NCI-H128 (cell line): ENCODE data around the gene KIAA1671.
"Not testable (repeated sequence)": the region's sequence is repeated elsewhere in the genome, so short reads cannot be mapped to it uniquely, and the experiment has no call there.

ENCODE experiments used
- DNase-seq: peaks from one replicate; lab custom pipeline; 2025; ENCODE audit not compliant: unreplicated experiment; lab: John Stamatoyannopoulos, UW

The KIAA1671 gene

DNA sequence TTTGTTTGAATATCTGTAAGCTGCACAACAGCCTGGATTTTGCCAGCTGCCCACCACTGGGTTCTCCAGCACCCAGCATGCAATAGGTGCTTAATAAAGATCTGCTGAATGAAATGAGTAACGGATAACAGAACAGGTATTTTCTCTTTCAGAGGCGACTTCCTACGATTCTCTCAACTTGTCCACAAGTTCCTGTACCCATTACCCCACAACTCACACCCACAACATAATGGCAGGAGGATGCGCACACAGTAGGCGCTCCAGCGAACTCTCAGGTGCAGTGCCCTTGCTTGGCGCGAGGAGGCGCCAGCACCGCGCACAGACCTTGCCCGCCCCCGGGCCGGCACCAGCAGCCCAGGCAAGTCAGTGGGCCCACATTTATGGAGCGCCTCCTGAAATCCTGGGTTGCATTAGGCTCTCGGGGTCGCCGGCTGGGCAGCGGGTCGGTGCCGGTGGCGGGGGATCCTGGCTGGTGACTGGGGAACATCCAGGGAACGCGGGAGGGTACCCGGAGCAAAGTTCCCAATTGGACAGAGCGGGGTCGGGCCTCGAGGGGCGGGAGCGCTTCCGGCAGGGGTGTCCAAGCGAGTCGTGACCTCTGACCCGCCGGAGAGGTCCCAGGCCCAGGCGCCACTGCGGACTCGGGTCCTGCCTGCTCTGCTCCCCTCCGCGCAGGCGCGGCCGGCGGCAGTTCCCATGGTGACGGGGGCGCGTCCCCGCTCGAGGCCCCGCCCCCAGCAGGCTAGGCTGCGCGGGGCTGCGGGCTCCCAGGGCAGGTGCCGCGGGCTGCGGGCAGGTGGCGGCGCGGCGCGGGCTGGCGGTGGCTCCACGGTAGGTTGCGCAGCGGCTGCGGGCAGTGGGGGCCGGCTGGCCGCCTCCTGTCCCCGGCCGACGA is at the start of gene KIAA1671:
KIAA1671 (plus strand) TSS at position 775 of the 895 bp plus-strand sequence. CDS start 75,284 bp downstream, outside the sequence.
- peak; percentile 20 for DNase-seq

DNA sequence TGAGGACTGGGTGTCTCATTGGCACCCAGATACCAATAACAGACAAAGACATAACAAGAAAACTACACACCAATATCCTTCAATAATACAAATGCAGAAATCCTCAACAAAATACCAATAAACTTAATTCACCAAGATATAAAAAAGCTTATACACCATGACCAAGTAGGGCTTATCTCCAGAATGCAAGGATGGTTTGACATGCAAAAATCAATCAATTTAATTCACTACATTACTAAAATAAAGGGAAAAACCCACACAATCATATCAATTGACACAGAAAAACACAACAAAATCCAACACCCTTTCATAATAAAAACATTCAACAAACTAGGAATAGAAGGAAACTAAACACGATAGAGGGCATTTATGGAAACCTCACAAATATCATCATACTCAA is 46.6 kb upstream of the KIAA1671 start:
- no peak for DNase-seq

GRCh38 chr22:24907101-24907500 is 45.4 kb upstream of the KIAA1671 start:
- not testable (repeated sequence) for DNase-seq

DNA sequence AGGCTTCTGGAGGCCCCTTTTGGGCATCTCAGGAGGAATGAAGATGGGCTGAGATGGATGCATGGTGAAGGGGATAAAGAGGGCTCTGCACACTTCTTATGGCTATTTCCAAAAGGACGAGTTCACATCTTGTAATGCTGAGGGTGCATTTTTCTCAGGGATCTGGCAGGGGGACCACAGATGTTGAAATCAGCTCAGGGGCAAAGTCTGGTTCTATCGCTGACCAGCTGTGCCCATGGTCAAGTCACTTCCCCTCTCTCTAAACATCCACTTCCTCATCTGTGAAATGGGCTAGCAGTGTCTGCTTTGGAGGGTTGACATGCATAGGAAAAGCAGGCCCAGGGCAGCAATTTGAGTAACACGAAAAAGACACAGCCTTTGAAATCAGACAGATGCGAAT is 32.5 kb upstream of the KIAA1671 start:
- no peak for DNase-seq

- no peak for DNase-seq
These were observed 26.7 kb upstream of the KIAA1671 start for GRCh38 chr22:24925586-24926427.

DNA sequence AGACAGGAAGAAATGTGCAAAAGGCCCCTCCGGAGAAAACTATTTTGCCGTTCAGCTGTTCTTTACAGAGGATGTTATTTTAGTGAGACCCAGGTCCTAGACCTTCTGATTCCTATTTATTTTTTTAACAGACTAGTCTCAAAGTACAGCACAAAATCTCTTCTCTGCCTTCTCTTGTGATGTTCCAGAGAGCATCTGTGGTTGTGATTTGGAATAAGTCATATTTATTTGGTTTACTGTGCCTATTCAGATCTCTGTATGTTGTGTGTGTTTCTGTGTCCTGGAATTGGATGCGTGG is 26.1 kb upstream of the KIAA1671 start:
- DNase-seq = no peak

GRCh38 chr22:24926849-24927579 is 25.5 kb upstream of the KIAA1671 start:
- no peak for DNase-seq

DNA sequence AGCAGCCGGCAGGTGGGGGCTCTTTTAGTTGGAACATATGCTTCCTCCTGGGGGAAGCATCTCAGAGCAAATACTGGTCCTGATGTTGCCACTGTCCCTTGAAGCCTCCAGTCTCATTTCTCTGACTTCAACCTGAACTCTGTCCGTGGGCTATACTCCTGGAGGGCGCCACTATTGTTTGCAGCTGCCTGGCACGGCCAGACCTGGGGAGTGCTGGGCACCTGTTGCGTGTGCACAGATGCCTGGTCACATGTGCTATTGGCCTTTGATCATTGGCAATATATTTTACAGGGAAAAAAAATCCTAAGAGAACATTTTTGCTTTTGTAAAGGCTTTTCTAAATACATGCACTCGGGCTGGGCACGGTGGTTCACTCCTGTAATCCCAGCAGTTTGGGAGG is 24.2 kb upstream of the KIAA1671 start:
- no peak for DNase-seq

GRCh38 chr22:24930678-24931077 is 21.8 kb upstream of the KIAA1671 start:
- DNase-seq = no peak

GRCh38 chr22:24935771-24936483 is 16.6 kb upstream of the KIAA1671 start:
- no peak for DNase-seq

DNA sequence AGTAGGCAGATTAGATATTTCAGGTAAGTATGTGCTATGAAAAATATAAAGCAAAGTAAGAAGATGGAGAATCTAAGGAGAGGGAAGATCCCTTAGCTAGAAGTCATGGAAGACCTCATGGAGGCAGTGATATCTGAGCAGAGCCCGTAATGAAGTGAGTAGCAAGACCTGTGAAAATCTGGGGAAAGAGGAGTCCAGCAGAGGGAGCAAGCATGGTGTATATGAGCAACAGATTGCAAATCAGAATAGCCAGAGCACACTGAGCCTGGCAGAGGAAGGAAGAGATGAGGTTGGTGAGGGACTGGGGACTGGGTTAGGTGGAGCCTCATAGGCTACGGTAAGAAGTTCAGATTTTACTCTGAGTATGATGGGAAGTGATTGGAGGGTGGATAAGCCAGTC is 15.4 kb upstream of the KIAA1671 start:
- DNase-seq = no peak

DNA sequence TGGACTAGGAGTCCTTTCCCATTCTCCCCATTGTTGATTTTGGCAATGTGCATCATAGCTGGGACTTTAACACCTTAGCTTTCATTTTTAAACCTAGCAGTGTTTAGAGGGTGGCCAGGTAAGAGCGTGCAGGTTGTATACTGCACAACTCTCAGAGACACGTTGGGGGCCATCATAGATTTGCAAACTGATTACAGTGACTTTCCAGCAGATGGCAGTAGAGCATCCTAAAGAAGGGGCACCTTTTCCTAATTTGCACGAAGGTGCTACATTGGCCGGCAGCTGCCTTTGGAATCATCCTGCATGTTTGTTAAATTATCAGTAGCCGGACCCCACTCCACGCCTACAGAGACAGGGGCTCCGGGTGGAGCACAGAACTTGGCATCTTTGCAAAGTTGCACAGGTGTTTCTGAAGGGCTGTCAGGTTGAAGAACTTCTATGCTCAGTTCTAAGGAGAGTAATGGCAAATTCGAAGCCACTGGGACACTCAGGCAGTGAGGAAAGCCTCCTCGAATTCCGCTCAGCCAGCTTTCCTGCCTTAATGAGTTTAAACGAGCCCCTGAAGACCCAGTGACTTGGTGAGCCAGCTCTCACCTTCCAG is 13.7 kb upstream of the KIAA1671 start:
- DNase-seq = peak; percentile 10

DNA sequence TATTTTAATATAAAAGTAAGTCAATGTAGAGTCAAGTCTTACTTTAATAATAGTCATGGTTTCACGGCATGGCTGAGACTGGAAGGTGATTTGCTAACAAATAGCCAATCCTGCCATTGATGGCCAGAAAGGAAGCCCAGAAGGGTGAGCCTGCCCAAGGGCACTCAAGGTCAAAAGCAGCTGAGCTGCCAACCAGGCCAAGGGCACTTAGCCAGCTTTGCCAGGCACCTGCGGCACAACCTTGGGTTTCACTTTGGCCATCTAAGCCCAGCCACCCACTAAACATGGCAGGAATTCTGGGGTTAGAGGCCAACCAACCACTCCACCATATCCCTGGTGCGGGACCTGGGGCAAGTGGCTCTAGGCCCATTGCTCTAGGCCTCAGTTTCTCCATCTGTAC is 10.2 kb upstream of the KIAA1671 start:
- no peak for DNase-seq

GRCh38 chr22:24944217-24944937 is 8.1 kb upstream of the KIAA1671 start:
- DNase-seq = no peak

- DNase-seq = no peak
These were observed 7.1 kb upstream of the KIAA1671 start for GRCh38 chr22:24945430-24945829.

DNA sequence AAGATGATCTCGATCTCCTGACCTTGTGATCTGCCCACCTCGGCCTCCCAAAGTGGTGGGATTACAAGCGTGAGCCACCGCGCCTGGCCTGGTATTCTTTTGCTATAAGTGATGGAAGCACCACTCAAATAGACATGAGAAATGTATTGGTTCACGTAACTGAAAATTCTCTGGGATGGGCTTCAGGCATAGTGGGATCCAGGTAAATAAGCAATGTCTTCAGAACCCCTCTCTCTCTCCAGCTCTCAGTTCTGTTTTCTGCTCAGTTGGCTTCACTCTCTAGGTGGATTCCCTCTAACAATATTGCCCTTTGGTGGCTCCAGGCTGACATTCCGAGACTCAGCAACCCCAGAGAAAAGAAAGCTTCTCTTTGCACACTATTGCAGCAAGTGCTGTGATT is 5.1 kb upstream of the KIAA1671 start:
- no peak for DNase-seq

DNA sequence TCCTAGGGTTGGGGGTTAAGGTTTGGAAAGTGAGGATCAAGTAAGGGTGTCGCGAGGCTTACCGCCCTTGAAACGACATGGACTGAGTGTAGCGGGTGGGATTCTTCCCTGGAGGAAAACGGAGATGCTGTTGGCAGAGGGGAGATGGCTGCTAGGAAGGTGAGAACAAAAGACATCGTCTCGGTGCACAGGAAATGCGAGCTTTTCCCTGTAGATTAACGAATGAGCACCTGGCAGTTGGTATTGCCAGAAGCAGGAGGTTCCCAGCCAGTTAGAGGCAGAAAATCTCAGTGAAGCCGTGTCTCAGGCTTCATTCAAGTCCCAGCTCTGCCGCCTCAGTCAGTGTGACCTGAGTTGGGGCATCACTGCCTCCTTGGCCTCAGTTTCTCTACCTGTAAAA is 4.6 kb upstream of the KIAA1671 start:
- DNase-seq = no peak

DNA sequence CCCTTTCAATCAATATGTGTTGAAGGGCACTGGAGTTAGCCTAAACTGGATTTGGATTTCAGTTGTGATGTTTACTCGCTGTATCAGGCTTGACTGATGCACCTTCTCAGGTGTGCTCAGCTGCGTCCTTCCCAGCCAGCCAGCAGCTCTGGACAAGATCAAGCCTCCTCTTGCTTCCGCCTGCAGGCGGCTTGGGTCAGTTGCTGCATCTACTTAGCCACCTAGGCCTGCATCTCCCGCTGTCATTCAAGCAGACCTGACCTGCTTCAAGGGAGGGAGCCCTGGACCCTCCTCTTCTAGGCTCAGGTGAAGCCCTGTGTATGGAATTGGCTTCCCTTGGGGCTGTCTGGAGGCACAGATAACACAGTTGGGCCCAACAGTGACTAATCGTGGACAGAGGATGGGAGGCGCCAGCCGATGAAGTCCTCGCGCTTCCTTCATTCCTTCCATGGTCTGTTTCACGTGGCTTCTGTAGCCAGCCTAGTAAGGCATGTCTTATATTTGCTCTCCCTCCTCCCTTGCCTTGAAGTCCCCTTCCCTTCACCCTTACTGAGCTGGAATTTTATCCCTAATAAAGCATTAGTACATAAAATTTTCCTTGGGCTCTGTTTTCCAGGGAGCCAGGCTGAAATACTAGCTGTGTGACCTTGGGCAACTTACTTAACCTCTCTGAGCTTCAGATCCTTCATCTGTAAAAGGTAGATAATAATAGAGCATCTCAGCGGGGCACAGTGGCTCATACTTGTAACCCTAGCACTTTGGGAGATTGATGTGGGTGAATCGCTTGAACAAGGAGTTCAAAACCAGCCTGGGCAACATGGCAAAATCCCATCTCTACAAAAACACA is 3.9 kb upstream of the KIAA1671 start:
- no peak for DNase-seq
